Measurements from ENCODE around the gene CMTM4. TPM values are rescaled to one million over a fixed set of nuclear protein-coding genes. Genes with fewer than 3 reads are reported as not detected.
"Not testable (repeated sequence)": the region's sequence is repeated elsewhere in the genome, so short reads cannot be mapped to it uniquely, and the experiment has no call there.

The CMTM4 gene
- total RNA-seq, 1 donor from 2014 or later: 13.1 TPM

DNA sequence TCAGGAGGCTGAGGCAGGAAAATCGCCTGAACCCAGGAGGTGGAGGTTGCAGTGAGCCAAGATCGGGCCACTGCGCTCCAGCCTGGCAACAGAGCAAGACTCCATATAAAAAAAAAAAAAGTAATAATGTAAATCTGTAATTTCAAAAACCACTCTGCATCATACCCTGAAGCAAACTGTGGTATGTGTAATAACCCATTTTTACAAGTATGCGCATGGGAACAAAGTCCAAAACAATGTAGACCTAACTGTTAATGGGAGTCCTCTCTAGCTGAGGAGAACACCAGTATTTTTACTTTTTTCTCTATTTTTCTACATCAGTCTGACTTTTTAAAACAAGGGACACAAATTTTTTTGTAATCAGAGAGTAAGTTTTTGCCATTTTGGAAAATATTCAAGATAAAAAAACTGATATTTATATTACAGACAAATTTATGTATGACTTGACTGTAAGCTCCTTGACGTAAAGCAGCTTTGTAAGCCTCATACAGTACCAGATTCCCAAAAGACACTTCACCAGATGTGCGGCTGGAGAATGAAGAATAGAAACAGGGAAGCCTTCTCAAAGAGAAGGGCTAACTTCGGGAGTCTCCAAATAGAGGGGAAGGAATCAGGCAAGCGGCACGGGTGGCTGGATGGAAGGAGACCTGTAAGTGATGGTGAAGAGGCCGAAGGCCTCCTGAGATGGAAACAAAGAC, 25.7 kb downstream of the CMTM4 start:
- no peak for ATAC-seq

DNA sequence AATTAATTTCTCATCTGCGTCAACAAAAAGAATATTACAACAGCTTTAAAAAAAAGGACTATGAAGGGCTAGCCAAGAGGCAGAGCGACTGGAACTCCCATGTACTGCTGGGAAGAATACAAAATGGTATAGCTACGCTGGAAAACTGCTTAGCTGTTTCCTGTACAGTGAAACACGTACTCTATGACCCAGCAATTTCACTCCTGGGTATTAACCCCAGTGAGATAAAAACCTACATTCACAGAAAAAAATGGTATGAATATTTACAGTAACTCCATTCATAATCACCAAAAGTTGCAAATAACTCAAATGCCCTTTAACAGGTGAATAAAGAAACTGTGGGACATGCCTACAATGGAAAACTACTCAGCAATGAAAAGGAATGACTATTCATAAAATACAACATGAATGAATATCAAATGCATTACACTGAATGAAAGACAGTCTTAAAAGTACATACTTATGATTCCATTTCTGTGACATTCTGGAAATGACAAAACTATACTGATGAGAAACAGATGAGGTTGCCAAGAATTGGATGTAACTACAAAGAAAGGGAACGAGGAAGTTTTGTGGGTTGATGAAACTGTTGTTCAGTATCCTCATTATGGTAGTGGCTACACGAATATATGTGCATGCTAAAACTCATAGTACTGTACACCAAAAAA, 27.6 kb downstream of the CMTM4 start:
- ATAC-seq: no peak

DNA sequence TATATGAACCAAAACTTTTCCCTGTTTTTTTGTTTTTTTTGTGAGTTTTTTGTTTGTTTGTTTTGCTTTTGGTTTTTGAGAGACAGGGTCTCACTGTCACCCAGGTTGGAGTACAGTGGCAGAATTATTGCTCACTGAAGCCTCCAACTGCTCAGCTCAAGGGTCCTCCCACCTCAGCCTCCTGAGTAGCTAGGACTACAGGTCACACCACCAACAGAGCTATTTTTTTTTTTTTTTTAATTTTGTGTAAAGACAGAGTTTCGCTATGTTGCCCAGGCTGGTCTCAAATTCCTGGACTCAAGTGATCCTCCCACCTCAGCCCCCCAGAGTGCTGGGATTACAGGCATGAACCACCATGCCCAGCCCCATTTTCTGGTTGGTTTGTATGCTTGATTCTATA, 28.6 kb downstream of the CMTM4 start:
- ATAC-seq: no peak

DNA sequence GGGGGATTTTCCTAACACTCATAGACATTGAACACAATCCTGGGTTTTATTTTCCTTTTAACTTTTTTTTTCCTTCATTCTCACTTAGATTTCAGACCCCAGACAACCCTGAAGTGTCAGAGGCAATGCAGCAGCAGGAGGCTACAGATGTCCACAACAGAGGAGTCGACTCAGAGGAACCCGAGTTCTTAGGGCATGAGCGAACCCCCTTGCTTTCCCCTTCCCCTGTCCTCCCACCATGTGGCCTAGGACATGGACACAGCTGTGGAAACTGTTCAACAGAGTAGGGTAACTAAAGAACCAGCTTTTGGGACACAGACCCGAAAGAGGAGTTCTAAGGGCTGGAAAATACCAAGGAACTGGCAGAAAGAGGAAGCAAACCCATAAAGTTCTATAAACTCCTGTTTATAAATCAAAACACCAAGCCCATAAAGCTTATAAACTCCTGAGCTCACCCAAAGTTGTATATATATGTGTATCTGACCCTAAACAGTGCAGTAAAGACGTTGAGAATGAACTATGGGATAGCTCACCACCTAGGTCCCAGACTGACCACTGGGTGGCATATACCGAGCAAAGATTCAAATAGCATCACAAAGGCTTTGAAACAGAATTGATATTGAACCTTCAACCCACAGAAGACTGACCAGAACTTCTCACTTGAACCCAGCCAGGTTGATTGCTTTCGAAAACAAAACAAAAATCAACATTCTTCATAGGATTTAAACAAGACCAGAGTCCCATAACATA, 33.9 kb downstream of the CMTM4 start:
- ATAC-seq: no peak

DNA sequence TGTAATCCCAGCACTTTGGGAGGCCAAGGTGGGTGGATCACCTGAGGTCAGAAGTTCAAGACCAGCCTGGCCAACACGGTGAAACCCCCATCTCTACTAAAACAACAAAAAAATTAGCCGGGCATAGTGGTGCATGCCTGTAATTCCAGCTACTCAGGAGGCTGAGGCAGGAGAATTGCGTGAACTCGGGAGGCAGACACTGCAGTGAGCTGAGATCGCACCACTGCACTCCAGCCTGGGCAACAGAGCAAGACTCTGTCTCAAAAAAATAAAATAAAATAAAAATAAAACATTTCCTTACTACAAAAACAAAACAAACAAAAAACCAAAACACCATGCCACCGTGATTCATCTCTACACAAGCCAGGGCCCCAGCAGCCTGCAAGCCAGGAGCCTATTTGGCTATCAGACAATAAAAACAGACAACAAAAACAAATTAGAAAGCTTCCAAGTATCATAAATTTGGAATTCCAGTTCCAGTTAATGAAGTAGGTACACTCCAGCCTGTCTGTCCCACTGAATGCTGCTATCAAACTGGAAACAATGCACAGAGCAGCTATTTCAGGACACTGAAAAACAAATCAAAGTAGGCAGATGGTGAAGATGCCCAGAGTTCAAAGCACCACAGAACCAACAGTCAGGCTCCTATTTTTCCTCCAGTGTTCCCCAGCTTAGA, 34.7 kb downstream of the CMTM4 start:
- not testable (repeated sequence) for ATAC-seq

GRCh38 chr16:66661210-66661560, 35.4 kb downstream of the CMTM4 start:
- ATAC-seq: no peak

DNA sequence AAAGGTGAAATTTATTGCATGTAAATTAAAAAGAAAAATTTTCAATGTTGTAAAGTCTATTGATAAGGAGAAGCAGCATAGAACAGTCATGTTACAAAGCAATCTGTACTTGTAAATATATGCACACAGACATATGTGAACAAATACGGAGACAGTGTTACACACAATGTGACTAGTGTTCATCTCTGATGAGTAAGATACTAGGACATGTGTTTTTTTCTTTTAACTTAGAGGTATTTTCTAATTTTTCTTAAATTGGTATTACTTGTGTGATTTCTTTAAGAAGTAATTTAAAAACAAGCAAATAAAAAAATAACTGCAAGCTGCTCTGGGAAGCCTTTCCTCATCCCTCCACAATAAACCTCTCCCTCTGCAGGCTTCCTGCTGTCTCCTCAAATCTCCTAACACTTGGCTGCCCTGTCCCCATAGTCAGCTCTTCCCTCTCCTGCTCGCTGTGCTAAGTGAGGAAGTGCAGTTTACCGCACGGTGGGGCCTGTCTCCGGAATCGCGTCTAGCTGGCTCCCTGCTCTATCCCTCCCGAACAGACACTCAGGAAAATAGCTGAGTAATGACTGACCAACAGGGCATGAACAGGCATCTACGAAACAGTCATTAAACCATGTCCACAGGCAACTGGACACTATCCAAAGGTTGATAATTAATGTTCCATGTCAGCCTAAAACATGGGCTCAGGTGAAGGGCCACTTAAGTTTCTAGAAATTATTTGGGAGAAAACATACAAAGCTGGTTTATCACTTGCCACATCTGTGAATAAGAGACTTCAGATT, 35.9 kb downstream of the CMTM4 start:
- peak; percentile 77 for ATAC-seq

DNA sequence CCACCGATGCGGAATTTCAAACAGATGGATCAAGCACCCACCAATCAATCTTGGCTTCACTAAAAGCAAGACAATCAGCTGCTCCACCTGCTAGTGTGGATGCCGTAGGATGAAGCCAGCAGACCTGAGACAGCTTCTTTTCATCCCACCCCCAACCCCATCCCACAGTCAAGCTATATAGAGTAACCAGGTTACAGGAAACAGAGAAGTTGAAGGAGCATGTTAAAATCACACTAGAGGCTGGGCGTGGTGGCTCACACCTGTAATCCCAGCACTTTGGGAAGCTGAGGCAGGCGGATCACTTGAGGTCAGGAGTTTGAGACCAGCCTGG, 37.7 kb downstream of the CMTM4 start:
- no peak for ATAC-seq

DNA sequence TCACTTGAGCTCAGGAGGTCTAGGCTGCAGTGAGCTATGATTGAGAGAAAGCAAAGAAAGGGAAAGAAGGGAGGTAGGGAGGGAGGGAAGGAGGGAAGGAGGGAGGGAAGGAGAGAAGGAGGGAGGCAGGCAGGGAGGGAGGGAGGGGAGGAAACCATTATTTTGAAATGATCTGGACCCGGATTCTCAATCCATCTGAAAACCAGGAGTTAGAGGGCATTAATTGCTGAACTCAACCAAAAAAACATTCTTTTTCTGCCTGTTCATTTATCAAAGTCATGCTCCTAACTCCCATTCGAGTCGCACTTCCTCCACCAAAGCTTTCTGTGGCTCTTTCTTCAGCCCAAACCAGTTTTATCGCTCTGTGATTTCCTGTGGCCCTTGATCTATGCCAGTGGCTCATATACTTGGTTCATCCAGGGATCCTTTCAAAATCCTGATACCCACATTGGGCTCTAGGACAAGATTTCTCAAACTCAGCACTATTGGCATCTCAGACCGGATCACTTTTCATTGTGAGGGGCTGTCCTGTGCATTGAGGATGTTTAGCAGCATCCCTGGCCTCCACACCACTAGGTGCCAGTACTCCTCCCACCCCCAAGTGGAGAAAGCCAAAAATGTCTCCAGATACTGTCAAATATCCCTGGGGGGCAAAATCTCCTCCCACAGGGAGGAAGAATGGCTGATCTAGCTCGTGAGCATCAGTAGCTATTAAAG, 38.2 kb downstream of the CMTM4 start:
- no peak for ATAC-seq

DNA sequence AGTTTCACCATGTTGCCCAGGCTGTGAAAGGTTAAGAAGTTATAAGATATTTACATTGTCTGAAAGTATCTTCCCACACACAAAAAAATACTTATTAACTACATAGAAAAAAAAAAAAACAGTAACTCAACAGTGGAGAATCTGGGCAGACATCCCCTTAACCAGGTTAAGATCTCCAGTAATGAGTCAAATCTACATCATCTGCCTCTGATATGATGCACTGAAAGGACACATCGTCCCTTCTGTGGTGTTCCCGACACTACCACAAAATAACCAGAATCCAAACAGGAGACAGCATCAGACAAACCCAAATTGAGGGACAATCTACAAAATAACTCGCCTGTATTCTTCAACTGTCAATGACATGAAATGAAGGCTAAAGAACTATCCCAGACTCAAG, 40.0 kb downstream of the CMTM4 start:
- ATAC-seq: no peak

DNA sequence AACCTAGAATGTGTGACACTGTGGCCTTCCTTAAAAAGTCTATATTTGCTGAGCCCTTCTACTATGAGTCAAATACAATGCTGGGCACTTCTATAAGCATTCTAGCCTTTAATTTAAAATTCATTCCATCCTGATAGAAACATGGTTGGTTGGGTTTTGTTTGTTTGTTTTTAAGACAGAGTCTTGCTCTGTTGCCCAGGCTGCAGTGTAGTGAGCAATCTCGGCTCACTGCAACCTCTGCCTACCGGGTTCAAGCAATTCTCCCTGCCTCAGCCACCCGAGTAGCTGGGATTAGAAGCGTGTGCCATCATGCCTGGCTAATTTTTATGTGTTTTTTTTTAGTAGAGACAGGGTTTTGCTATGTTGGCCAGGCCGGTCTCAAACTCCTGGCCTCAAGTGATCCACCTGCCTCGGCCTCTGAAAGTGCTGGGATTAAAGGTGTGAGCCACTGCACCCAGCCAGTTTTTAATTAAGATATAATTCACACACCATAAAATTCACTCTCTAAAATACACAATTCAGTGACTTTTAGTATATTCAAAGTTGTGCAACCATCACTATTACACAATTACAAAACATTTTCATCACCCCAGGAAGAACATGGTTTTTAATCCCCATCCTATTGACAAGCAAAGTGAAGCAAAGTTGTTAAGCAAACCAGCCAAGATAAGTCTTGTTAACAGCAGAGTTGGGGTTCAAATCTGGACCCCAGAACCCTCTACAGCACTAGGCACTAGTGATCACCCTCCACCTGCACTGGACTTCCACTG, 42.8 kb downstream of the CMTM4 start:
- no peak for ATAC-seq

GRCh38 chr16:66652661-66653360, 43.7 kb downstream of the CMTM4 start:
- ATAC-seq: no peak

- ATAC-seq: no peak
These were observed 44.6 kb downstream of the CMTM4 start for GRCh38 chr16:66651965-66652364.

- ATAC-seq: no peak
These were observed 45.1 kb downstream of the CMTM4 start for GRCh38 chr16:66651474-66651765.

GRCh38 chr16:66650707-66651473, 45.7 kb downstream of the CMTM4 start:
- peak; percentile 80 for ATAC-seq

- ATAC-seq: peak; percentile 78
These were observed 46.8 kb downstream of the CMTM4 start for GRCh38 chr16:66649636-66650205.

- ATAC-seq: no peak
These were observed 47.4 kb downstream of the CMTM4 start for GRCh38 chr16:66649167-66649566.

DNA sequence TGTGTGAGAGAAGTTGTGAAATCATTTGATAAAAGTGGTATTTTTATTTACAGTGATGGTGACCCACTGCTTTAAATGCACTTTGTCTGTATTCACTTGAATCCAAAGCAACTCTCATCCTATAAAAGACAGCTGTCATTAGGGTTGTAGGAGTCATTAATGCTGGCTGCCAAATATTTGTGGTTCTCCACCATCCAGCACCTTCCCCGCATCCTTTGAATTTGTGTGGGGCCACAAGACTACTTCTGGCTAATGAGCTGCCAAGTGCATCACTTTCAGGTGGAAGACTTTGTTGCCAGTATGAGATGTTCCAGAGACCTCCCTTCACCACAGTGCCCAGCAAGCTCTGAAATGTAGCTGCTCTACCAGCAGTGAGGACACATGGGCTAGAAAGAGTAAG, 48.7 kb downstream of the CMTM4 start:
- no peak for ATAC-seq

- no peak for ATAC-seq
These were observed 55.2 kb downstream of the CMTM4 start for GRCh38 chr16:66641387-66641786.
